Endothelial cell (in vitro differentiated cells): ENCODE results near the gene GRID1. TPM values are rescaled to one million over a fixed set of nuclear protein-coding genes. Genes with fewer than 3 reads are reported as not detected.

Experiments used
- DNase-seq: peaks from one replicate; pipeline ENCODE4 v3.0.0; 2021; ENCODE audit warnings: low spot score
- H3K27ac Mint-ChIP-seq: one replicate; pipeline ENCODE4 v1.8.0; 2021; ENCODE audit warnings: mixed read lengths, inconsistent platforms; ENCODE audit not compliant: unreplicated experiment
- H3K27me3 Mint-ChIP-seq: one replicate; pipeline ENCODE4 v1.8.0; 2021; ENCODE audit warnings: mild to moderate bottlenecking, moderate library complexity, mixed read lengths, inconsistent platforms; ENCODE audit not compliant: unreplicated experiment
- H3K36me3 Mint-ChIP-seq: one replicate; pipeline ENCODE4 v1.8.0; 2021; ENCODE audit warnings: mild to moderate bottlenecking, low read depth, mixed read lengths, inconsistent platforms; ENCODE audit not compliant: unreplicated experiment
- H3K4me1 Mint-ChIP-seq: one replicate; pipeline ENCODE4 v1.8.0; 2021; ENCODE audit warnings: mild to moderate bottlenecking, mixed read lengths, inconsistent platforms; ENCODE audit not compliant: unreplicated experiment
- H3K4me3 Mint-ChIP-seq: one replicate; pipeline ENCODE4 v1.8.0; 2021; ENCODE audit warnings: mild to moderate bottlenecking, mixed read lengths, inconsistent platforms; ENCODE audit not compliant: unreplicated experiment
- H3K9me3 Mint-ChIP-seq: one replicate; pipeline ENCODE4 v1.8.0; 2021; ENCODE audit warnings: mixed read lengths, inconsistent platforms; ENCODE audit not compliant: unreplicated experiment
- CTCF ChIP-seq: fragments of 200-600 bp; sonication (generic); IDR thresholded peaks from one replicate; pipeline ENCODE4 v1.5.0; 2021; ENCODE audit warnings: antibody characterized with exemption; ENCODE audit not compliant: unreplicated experiment
- total RNA-seq: library from RNA; stranded (reverse); fragmentation: NEBNext Ultra II Directional; extraction: Animal tissue kit (Norgen Biotek cat#: 25700); gene quantifications from one replicate; pipeline ENCODE4 v1.2.1, GENCODE V29; 2021; ENCODE audit not compliant: unreplicated experiment

GRID1 gene
- total RNA-seq, 1 donor from 2014 or later: 0.26 TPM

- Mint-ChIP-seq H3K4me3 (no peak overlapping the region), H3K4me1 (no peaks in the 10 kb centered on the region), H3K27me3 (peaks cover 5% of the 10 kb centered on the region), H3K9me3 (peaks cover 20% of the 10 kb centered on the region), H3K27ac (no peak overlapping the region), H3K36me3 (no peaks in the 10 kb centered on the region)
- DNase-seq: no peak
- no peak for TF ChIP-seq CTCF
Measured at GRCh38 chr10:85659331-85659730, 707.3 kb downstream of the GRID1 start.

GRCh38 chr10:85658518-85658917, 708.1 kb downstream of the GRID1 start:
- Mint-ChIP-seq H3K36me3 (no peaks in the 10 kb centered on the region), H3K27me3 (peaks cover 5% of the 10 kb centered on the region), H3K4me3 (no peak overlapping the region), H3K9me3 (peaks cover 15% of the 10 kb centered on the region), H3K4me1 (no peaks in the 10 kb centered on the region), H3K27ac (no peak overlapping the region)
- no peak for DNase-seq
- TF ChIP-seq CTCF: no peak

GRCh38 chr10:85657476-85658113, 709.0 kb downstream of the GRID1 start:
- Mint-ChIP-seq H3K27ac (no peak overlapping the region), H3K9me3 (peaks cover 13% of the 10 kb centered on the region), H3K36me3 (no peaks in the 10 kb centered on the region), H3K4me3 (no peak overlapping the region), H3K4me1 (no peaks in the 10 kb centered on the region), H3K27me3 (peaks cover 1% of the 10 kb centered on the region)
- TF ChIP-seq CTCF: no peak
- DNase-seq: no peak

- no peak for TF ChIP-seq CTCF
- H3K4me1 Mint-ChIP-seq: no peaks in the 10 kb centered on the region
- no peaks in the 10 kb centered on the region for H3K27me3 Mint-ChIP-seq
- H3K9me3 Mint-ChIP-seq: peaks cover 13% of the 10 kb centered on the region
- no peak overlapping the region for H3K4me3 Mint-ChIP-seq
- no peak for DNase-seq
- H3K36me3 Mint-ChIP-seq: no peaks in the 10 kb centered on the region
- no peak overlapping the region for H3K27ac Mint-ChIP-seq
Measured at GRCh38 chr10:85655411-85655810, 711.2 kb downstream of the GRID1 start.

- Mint-ChIP-seq H3K36me3 (no peaks in the 10 kb centered on the region), H3K27me3 (peaks cover 2% of the 10 kb centered on the region), H3K4me3 (no peak overlapping the region), H3K4me1 (no peaks in the 10 kb centered on the region), H3K9me3 (peaks cover 13% of the 10 kb centered on the region), H3K27ac (no peak overlapping the region)
- DNase-seq: no peak
- no peak for TF ChIP-seq CTCF
Measured at GRCh38 chr10:85651497-85651882, 715.1 kb downstream of the GRID1 start.
